ENCODE results near the gene ATG101. TPM values are rescaled to one million over a fixed set of nuclear protein-coding genes. Genes with fewer than 3 reads are reported as not detected.

Gene ATG101
- total RNA-seq, 4 donors from 2014 or later = 36.7 to 60.2 (median 52.6) TPM

GRCh38 chr12:52062167-52063081, 7.4 kb upstream of the ATG101 start:
- H3K36me3 ChIP-seq = peaks cover 0 to 26% of the 10 kb centered on the region in 2 donors
- H3K4me3 ChIP-seq = no peak overlapping the region
- no peaks in the 10 kb centered on the region for H3K27me3 ChIP-seq
- peaks cover 0 to 52% (median 0%) of the 10 kb centered on the region in 3 donors for H3K4me1 ChIP-seq
- WGBS, 2 donors (ENCODE audit: low coverage in 1 of 2) = no CpG with 5 or more reads among the region's 6 CpGs
- no peak for ATAC-seq
- TF ChIP-seq CTCF (IDR thresholded peaks at IDR 0.05) (no peak), POLR2A (IDR thresholded peaks at IDR 0.05) (no peak), POLR2AphosphoS5 (IDR thresholded peaks at IDR 0.05) (no peak), EP300 (IDR thresholded peaks at IDR 0.05) (no peak)
- no peaks in the 10 kb centered on the region for H3K9me3 ChIP-seq
- H3K27ac ChIP-seq = peak overlapping the region in 3 of 4 donors; percentile 66 to 98 (median 70)

- Histone ChIP-seq H3K9me3 (no peaks in the 10 kb centered on the region), H3K36me3 (peaks cover 0 to 17% of the 10 kb centered on the region in 2 donors), H3K4me1 (peaks cover 0 to 44% (median 0%) of the 10 kb centered on the region in 3 donors), H3K27me3 (no peaks in the 10 kb centered on the region), H3K4me3 (no peak overlapping the region), H3K27ac (peak overlapping the region in 3 of 4 donors; percentile 66 to 98 (median 70))
- WGBS, 2 donors (ENCODE audit: low coverage in 1 of 2) = 54% methylated on average over 4 of the region's 20 CpGs; no CpG with 5 or more reads in 1 of the 2 donors
- no peak for ATAC-seq
- TF ChIP-seq POLR2AphosphoS5 (IDR thresholded peaks at IDR 0.05) (no peak), POLR2A (IDR thresholded peaks at IDR 0.05) (no peak), EP300 (IDR thresholded peaks at IDR 0.05) (no peak), CTCF (IDR thresholded peaks at IDR 0.05) (no peak)
These were observed 6.5 kb upstream of the ATG101 start for GRCh38 chr12:52063082-52063924.

- WGBS, 2 donors (ENCODE audit: low coverage in 1 of 2) = 83% methylated on average over 4 of the region's 12 CpGs; no CpG with 5 or more reads in 1 of the 2 donors
- peak overlapping the region in 3 of 4 donors; percentile 66 to 98 (median 70) for H3K27ac ChIP-seq
- ATAC-seq = peak; percentile 29
These were observed 5.7 kb upstream of the ATG101 start for GRCh38 chr12:52063981-52064649.

GRCh38 chr12:52066346-52067080, 3.3 kb upstream of the ATG101 start:
- Histone ChIP-seq H3K4me1 (peaks cover 3 to 47% (median 18%) of the 10 kb centered on the region in 3 donors), H3K27me3 (no peaks in the 10 kb centered on the region), H3K4me3 (no peak overlapping the region), H3K27ac (no peak overlapping the region), H3K9me3 (no peaks in the 10 kb centered on the region), H3K36me3 (no peaks in the 10 kb centered on the region)
- 71 to 83% methylated on average over 3 of the region's 8 CpGs for WGBS, 2 donors (ENCODE audit: low coverage in 1 of 2)
- ATAC-seq = no peak
- TF ChIP-seq POLR2AphosphoS5 (IDR thresholded peaks at IDR 0.05) (no peak), POLR2A (IDR thresholded peaks at IDR 0.05) (no peak), EP300 (IDR thresholded peaks at IDR 0.05) (no peak), CTCF (IDR thresholded peaks at IDR 0.05) (no peak)

More at GRCh38 chr12:52063981-52064649, 5.7 kb upstream of the ATG101 start:
- H3K36me3 ChIP-seq = peaks cover 0 to 9% of the 10 kb centered on the region in 2 donors
- H3K9me3 ChIP-seq = no peaks in the 10 kb centered on the region
- H3K27me3 ChIP-seq = no peaks in the 10 kb centered on the region
- peaks cover 0 to 40% (median 2%) of the 10 kb centered on the region in 3 donors for H3K4me1 ChIP-seq
- H3K4me3 ChIP-seq = no peak overlapping the region
- TF ChIP-seq POLR2A (IDR thresholded peaks at IDR 0.05) (no peak), POLR2AphosphoS5 (IDR thresholded peaks at IDR 0.05) (peak; percentile 7)

All from gastroesophageal sphincter (tissue), 4 donors.